GM21528 (cell line): ENCODE data around the gene TADA2A.

Experiments used
- ATAC-seq: cut with Tn5 transposase; IDR thresholded peaks from one replicate; pipeline ENCODE4 v1.9.1; 2021; ENCODE audit warnings: mild to moderate bottlenecking, moderate library complexity; ENCODE audit not compliant: unreplicated experiment, low FRiP score

TADA2A gene

DNA sequence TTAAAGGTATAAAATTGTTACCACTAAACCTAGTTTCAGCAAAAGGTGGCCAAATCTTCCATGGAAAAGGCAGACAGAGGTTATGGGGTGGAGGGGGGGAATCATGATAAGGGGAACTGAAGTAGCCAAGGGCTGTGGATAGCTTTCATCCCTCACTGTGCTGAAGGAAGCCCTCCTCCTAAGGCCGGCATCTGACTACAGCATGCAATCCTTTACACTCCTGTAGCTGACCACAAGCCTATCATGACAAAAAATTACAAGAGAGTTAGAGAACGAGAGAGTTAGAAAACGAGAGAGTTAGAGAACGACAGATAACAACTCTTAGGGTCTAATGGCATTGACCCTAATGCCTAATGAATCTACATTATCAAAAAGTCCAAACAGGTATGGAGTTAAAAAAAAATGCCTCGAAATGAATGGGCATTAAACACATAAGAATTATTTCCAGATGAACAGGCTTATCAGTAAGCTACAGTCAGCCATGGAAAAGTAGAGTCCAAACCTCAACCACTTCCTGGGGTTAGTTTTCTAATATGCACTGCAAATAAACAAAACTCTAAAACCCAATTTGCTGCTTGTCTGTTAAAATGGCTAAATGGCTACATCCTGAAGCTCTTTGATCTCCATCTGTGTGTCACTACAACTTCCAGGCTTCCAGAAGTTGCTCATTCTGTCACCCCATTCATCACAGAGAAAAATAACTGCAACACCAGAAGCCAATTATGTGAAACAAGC is 112.7 kb downstream of the TADA2A start:
- no peak for ATAC-seq

DNA sequence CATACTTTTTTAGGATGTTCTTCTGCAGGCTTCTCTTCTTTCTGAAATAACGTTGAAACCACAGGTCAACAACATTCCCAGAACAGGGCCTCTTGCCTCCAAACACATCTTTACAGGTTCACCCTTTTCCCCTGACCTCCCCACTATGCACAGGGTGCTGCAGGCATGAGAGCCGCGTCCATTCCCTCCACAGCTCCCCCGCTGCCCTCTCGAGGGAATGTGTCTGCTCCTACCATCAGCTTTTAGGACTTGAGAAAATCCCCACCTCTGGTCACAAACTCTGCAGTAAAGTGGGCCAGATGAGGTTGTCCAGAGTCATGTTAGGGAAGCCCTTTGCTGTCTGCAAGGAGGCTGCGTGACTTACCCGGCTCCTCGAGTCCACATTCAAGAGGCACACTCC is 113.5 kb downstream of the TADA2A start:
- no peak for ATAC-seq

DNA sequence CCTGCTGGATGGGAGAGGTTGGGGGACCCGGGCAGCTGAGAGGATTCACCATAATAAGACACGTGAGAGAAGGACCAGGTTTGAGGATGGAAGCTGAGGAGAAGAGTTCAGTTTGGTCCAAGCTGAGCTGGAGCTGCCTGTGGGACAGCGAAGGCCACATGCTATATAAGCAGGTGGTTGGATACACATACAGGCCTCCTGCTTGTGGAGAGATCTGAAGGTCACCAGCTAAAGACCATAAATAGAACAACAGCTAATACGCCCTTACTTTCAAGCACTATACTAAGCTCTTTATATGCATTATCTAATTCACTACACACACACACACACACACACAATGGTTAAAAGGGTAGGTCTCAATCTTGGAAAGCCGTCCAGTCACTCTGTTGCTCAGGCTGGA is 115.1 kb downstream of the TADA2A start:
- no peak for ATAC-seq

- ATAC-seq = no peak
Measured at GRCh38 chr17:37523715-37524219, 117.1 kb downstream of the TADA2A start.

GRCh38 chr17:37527249-37527851 is 120.7 kb downstream of the TADA2A start:
- ATAC-seq = no peak
